HG03159 (cell line): ENCODE results near the gene CD37.
"Not testable (repeated sequence)": the region's sequence is repeated elsewhere in the genome, so short reads cannot be mapped to it uniquely, and the experiment has no call there.

Experiments used
- ATAC-seq: cut with Tn5 transposase; IDR thresholded peaks from one replicate; pipeline ENCODE4 v1.9.1; 2021; ENCODE audit warnings: mild to moderate bottlenecking, moderate library complexity; ENCODE audit not compliant: unreplicated experiment

CD37 gene

DNA sequence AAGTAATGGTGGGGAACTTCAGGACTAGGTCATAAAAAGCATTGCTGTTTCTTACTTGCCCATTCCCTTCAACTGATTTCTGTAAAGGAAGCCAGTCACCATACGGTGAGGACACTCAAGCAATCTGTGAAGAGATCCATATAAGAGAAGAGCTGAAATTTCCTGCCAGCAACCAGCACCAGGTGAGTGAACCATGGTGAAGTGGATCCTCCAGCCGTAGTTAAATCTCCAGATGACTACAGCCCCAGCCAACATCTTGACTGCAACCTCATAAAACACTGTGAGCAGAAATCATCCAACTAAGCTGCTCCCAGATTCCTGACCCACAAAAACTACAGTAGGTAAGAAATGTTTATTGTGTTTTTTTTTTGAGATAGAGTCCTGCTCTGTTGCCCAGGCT lies 6.5 kb upstream of the CD37 start:
- no peak for ATAC-seq

GRCh38 chr19:49331187-49331586 lies 4.0 kb upstream of the CD37 start:
- ATAC-seq, result not testable (repeated sequence)

DNA sequence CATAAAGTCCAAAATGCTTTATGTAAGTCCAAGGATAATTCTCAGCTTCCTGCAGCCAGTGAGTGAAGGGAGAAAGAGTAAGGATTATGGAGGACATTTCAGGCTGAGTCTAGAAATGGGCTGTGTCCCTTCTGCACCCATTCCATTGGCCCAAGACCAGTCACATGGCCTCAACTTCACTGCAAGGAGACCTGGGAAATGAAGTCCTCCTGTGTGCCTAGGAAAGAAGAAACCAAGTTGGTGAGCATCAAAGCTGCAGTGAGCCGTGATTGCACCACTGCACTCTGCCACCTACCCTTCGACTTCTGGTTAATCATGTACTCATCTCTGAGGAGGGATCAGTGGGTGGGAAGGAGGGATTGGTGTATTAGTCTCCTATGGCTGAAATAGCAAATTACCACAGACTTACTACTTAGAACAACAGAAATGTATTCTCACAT lies 3.6 kb upstream of the CD37 start:
- ATAC-seq, result peak; percentile 54

DNA sequence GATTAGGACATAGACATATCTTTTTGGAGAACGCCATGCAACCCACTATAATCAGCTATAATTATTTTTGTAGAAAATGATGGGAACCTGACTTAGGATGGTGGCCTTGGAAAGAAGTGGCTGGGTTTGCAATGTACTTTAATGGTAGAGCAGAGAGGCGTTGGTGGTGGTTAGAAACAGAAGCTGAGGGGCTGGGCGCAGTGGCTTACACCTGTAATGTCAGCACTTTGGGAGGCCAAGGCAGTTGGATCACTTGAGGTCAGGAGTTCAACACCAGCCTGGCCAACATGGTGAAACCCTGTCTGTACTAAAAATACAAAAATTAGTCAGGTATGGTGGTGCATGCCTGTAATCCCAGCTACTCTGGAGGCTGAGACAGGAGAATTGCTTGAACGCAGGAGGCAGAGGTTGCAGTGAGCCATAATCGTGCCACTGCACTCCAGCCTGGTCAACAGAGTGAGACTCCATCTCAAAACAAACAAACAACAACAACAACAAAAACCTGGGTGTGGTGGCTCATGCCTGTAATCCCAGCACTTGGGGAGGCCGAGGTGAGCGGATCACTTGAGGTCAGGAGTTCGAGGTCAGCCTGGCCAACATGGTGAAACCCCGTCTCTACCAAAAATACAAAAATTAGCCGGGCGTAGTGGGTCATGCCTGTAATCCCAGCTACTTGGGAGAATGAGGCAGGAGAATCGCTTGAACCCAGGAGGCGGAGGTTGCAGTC lies 2.4 kb upstream of the CD37 start:
- ATAC-seq, result not testable (repeated sequence)

DNA sequence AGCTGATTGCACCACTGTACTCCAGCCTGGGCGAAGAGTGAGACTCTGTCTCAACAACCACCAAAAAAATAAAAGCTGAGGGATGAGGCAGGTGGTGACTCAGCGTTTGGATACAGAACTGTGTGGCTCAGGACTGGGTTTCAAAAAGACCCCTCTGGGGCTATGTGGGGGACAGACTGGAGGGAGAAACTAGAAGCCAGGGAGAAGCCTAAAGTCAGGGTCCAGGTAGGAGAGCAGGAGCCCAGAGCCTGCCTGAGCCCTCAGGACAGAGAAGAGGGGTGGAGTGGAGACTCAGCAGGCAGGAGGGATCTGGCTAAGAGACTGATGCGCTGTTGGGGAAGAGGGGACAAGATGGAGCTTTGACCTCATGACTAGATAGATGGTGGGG lies 1.8 kb upstream of the CD37 start:
- ATAC-seq, result no peak

GRCh38 chr19:49333811-49334288 lies 1.4 kb upstream of the CD37 start:
- ATAC-seq, result peak; percentile 44

DNA sequence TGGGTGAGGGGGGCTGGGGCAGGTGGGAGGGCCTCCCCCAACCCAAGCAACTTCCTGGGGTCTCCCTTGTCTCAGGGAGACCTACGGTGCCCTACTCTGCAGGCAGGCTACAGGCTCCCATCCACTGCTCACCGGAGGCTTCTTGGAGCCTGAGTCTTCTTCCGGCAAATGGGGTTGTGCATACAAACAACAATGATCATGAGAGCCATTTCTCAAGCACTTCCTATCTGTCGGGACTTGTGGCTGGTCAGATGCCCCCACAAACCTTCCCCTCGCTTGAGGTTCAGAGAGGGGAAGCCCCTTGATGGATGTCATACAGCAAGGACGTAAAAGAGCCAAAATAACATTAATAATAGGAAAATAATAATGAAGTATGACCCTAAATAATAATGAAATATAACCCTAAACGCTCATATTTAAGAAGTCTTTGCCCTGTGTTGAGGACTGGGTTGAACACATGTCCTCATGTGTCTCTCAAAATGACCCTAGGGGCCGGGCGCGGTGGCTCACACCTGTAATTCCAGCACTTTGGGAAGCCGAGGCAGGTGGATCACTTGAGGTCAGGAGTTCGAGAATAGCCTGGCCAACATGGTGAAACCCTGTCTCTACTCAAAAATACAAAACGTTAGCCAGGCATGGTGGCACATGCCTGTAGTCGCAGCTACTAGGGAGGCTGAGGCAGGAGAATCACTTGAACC lies 727 bp downstream of the CD37 start:
- no peak for ATAC-seq

DNA sequence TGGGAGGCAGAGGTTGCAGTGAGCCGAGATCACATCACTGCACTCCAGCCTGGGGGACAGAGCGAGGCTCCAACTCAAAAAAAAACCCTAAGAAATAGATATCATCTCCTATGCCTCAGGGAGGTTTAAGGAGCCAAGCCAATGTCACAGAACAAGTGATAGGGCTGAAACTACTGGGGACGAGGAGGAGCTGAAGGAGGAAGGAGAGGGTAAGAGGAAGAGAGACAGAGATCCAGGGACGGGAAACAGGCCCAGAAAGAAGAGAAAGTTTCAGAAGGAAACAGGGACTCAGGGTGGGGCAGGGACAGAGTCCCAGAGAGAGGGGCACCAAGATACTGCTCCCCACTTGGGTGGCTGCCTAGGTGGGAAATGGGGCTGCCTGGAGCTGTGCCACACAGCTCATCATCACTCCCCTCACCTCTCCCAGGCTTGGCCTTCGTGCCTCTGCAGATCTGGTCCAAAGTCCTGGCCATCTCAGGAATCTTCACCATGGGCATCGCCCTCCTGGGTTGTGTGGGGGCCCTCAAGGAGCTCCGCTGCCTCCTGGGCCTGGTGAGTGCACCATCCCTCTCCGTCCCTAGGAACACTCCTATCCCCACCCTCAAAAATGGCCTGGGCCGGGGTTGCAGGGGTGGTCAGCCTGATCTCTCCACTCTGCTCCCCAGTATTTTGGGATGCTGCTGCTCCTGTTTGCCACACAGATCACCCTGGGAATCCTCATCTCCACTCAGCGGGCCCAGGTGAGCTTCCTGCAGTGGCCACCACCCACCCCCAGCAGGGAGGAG lies 1.5 kb downstream of the CD37 start:
- no peak for ATAC-seq

- no peak for ATAC-seq
Observed at GRCh38 chr19:49337267-49338022, 2.2 kb downstream of the CD37 start.

GRCh38 chr19:49338023-49338677 lies 2.9 kb downstream of the CD37 start:
- ATAC-seq, result no peak

DNA sequence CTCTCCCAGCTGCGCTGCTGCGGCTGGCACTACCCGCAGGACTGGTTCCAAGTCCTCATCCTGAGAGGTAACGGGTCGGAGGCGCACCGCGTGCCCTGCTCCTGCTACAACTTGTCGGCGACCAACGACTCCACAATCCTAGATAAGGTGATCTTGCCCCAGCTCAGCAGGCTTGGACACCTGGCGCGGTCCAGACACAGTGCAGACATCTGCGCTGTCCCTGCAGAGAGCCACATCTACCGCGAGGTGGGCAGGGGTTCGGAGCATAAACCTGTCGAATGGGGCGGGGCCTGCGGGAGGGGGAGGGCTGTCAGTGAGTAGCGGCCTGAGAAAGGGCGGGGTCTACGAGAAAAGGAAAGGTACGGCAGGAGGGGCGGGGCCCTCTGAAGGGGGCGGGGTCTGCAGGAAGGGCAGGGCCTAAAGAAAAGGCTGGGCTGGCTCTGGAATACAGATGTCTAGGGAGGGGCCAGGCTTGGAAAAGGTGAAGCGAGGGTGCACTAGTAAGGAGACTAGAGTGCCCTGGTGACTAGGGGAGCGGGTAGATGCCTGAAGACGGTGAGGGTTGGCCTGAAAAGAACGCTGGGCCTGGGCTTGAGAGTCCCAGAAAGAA lies 3.6 kb downstream of the CD37 start:
- ATAC-seq, result no peak

DNA sequence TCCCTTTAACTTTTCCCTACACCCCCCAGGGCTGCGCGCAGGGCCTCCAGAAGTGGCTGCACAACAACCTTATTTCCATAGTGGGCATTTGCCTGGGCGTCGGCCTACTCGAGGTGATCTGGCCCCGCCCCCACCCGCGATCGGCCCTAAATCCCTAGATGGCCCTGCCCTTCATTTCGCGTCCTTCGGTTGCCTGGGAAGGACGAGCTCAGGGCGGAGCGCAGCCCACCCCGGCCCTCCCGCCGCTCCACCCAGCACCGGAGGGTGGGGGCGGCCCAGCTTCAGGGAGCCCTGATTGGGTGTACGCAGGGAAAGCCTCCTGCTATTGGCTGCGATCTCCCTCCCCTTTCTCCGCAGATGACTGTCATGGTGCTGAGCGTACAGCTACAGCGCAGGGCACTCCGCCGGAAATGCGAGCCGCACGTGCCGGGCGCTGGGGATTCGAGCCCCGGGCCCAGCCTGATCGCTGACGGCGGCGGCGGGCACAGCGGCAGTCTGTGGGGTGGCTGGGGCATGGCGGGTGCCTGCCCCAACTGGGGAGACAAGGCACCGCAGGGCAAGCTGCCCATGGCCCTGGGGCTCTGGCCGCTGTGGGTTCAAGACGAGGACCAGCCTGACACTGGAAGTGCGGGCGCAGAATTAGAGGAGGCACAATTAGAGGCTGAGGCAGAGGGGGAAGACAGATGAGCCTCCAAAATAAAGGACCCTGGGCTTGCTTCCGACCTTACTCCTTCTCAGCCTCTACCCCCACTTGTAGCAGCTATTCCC lies 4.3 kb downstream of the CD37 start:
- no peak for ATAC-seq

DNA sequence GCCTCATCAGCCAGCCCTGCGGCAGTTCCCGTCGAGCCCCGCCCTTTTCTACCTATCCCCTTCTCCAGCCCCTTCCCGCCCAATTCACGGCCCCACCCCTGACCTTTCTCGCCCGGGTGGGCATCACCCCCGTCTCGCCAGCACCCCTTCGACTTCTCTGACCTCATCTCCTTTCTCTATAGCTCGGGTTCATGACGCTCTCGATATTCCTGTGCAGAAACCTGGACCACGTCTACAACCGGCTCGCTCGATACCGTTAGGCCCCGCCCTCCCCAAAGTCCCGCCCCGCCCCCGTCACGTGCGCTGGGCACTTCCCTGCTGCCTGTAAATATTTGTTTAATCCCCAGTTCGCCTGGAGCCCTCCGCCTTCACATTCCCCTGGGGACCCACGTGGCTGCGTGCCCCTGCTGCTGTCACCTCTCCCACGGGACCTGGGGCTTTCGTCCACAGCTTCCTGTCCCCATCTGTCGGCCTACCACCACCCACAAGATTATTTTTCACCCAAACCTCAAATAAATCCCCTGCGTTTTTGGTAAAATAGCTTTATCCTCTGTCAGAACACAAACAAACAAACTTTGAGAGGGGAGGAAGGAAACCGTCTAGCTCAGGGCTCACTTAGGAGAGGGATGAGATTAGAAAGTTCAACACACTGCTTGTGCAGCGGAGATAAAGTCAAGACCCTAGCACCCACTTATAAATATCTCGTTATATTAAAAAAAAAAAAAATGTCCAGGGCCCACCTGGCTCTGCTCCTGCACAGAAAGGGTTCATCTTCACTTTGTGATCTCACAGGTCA lies 5.1 kb downstream of the CD37 start:
- peak; percentile 74 for ATAC-seq

DNA sequence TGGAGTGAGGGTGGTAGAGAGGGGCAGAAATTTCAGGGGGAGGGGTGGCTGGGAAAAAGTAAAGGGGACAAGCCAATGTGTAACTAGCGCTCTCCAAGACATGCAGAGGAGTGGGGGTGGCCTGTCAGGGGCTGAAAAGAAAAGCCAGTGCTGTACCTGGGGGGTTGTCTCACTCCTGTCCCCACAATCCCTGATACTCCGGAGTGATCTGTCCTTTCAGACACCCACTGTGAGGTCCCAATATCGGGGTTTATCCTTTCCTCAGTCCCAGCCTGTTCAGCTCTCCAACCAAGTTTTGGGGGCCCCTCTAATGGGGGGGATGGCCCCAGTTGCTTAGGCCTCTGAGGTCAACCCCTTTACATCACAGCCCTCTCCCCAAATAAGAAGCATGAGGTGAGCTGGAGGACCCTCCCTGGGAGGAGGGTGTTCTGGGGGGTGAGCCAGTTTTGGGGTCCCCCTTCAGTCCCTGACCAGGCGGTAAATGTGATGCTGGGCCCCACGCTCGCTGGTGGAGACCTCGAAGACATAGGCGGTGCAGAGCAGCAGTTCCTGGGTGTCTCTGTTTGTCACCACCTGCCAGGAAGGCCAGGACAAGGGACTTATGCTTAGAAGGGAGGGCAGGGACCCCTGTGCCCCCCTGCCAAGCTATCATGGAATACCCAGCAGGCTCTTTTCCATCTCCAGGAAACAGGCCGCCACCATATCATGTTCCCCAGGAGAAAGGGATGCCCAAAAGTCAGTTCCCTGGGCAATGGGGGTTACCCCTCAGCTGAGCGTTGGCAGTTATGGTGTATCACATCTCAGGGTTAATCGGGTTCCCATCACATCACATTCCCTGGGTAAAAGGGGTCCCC lies 5.9 kb downstream of the CD37 start:
- ATAC-seq, result no peak

DNA sequence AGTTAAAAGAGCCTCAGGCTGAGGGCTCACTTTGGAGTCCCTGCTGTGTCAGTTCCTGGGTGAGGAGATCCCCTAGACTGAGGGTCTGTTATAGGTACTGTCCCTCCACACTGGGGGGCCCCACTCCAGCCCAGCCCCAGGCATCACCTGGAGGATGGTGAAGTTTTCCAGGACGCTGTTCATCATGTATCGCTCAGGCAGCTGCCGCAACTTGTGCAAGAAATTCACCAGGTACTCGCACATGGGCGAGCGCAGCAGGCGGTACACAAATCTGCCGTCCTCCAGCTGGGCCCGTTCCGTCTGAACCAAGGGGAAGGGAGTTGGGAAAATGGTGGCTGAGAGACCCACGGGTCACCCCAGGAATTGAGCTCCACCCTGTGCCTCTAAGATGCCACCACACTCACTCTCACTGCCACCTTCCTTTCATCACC lies 7.1 kb downstream of the CD37 start:
- ATAC-seq, result no peak

DNA sequence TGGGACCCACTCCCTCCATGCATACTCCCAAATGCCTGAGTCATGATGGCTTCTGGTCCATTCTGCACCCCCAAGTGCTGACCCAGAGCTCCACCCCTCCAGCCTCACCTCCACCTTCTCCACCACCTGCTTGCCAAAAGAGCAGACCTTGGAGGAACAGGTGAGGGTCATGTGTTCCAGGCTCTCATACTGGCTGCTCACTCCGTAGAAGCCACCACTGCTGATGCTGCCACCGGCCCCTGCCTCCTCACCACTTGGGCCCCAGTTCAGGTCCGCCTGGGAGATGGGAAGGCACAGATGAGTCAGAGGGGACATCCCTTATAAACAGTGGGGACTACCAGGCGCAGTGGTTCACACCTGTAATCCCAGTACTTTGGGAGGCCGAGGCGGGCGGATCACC lies 7.9 kb downstream of the CD37 start:
- ATAC-seq, result no peak
